ENCODE results near the gene GPHN.
"Not testable (repeated sequence)": the region's sequence is repeated elsewhere in the genome, so short reads cannot be mapped to it uniquely, and the experiment has no call there.

Gene GPHN

GRCh38 chr14:66716227-66716626, 208.3 kb downstream of the GPHN start:
- H3K4me3 ChIP-seq (ENCODE audit: low read depth, low read length) = no peak overlapping the region
- no peak for DNase-seq (ENCODE audit: low read depth)
- TF ChIP-seq CTCF (IDR thresholded peaks at IDR 0.05; ENCODE audit: low read depth, low read length, missing control alignments) = no peak

- no peak for DNase-seq (ENCODE audit: low read depth)
- TF ChIP-seq CTCF (IDR thresholded peaks at IDR 0.05; ENCODE audit: low read depth, low read length, missing control alignments) = no peak
- H3K4me3 ChIP-seq (ENCODE audit: low read depth, low read length) = no peak overlapping the region
Observed at GRCh38 chr14:66717561-66718140, 209.7 kb downstream of the GPHN start.

GRCh38 chr14:66724996-66725395, 217.0 kb downstream of the GPHN start:
- no peak for DNase-seq (ENCODE audit: low read depth)
- no peak overlapping the region for H3K4me3 ChIP-seq (ENCODE audit: low read depth, low read length)
- no peak for TF ChIP-seq CTCF (IDR thresholded peaks at IDR 0.05; ENCODE audit: low read depth, low read length, missing control alignments)

DNA sequence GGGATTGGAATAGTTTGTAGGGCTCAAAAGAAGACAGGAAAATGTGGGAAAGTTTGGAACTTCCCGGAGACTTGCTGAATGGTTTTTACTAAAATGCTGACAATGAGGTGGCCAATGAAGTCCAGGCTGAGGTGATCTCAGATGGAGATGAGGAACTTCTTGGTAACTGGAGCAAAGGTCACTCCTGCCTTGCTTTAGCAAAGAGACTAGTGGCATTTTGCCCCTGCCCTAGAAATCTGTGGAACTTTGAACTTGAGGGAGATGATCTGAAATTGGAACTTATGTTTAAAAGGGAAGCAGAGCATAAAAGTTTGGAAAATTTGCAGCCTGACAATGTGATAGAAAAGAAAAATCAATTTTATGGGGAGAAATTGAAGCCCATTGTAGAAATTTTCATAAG, 223.4 kb downstream of the GPHN start:
- not testable (repeated sequence) for DNase-seq (ENCODE audit: low read depth); H3K4me3 ChIP-seq (ENCODE audit: low read depth, low read length)

GRCh38 chr14:66735853-66736252, 227.9 kb downstream of the GPHN start:
- no peak for DNase-seq (ENCODE audit: low read depth)
- no peak for TF ChIP-seq CTCF (IDR thresholded peaks at IDR 0.05; ENCODE audit: low read depth, low read length, missing control alignments)
- no peak overlapping the region for H3K4me3 ChIP-seq (ENCODE audit: low read depth, low read length)

DNA sequence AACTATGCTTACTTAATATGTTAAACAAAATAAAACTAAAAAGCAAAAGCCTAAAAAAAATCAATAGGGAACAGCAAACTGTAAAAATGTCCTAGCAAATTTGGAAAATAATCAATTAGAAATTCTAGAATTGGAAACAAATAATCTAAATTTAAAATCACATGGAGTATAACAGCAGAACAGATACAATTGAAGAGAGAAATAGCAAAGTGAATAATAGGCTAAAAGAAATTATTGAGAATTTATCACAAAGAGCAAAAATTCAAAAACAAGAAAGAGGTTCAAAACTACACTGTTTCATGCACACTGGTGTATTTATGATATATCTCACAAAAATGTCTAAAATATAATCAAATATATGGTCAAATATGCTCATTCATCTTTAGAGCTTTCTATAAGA, 231.9 kb downstream of the GPHN start:
- DNase-seq (ENCODE audit: low read depth) = no peak
- no peak overlapping the region for H3K4me3 ChIP-seq (ENCODE audit: low read depth, low read length)
- no peak for TF ChIP-seq CTCF (IDR thresholded peaks at IDR 0.05; ENCODE audit: low read depth, low read length, missing control alignments)

- no peak for DNase-seq (ENCODE audit: low read depth)
- H3K4me3 ChIP-seq (ENCODE audit: low read depth, low read length) = no peak overlapping the region
- TF ChIP-seq CTCF (IDR thresholded peaks at IDR 0.05; ENCODE audit: low read depth, low read length, missing control alignments) = no peak
Observed at GRCh38 chr14:66745078-66745477, 237.1 kb downstream of the GPHN start.

All from GM12864 (cell line).